NCI-H748 (cell line): Measurements from ENCODE around the gene SLIT3.

Source experiments
- DNase-seq: peaks from one replicate; lab custom pipeline; 2025; ENCODE audit not compliant: unreplicated experiment; lab: John Stamatoyannopoulos, UW

The SLIT3 gene

GRCh38 chr5:168976311-168976970, 324.5 kb downstream of the SLIT3 start:
- DNase-seq, result no peak

DNA sequence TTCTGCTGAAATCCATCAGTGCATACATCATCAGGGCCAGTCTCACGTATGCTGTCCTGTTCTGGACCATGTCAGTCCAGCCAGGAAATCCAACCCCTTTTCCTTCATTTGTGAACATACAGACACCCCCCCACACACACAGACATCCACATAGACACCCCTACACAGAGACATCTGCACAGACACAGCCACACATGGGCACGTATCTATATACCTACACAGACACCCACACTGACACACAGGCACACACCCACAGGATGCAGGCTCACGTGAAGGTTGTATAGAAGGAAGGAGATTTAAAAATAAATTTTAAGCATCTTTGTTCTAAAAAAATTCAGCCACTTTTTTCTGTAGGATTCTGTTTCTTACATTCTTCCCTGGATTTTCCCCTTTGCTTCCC, 325.6 kb downstream of the SLIT3 start:
- no peak for DNase-seq

GRCh38 chr5:168974082-168974481, 326.9 kb downstream of the SLIT3 start:
- no peak for DNase-seq

DNA sequence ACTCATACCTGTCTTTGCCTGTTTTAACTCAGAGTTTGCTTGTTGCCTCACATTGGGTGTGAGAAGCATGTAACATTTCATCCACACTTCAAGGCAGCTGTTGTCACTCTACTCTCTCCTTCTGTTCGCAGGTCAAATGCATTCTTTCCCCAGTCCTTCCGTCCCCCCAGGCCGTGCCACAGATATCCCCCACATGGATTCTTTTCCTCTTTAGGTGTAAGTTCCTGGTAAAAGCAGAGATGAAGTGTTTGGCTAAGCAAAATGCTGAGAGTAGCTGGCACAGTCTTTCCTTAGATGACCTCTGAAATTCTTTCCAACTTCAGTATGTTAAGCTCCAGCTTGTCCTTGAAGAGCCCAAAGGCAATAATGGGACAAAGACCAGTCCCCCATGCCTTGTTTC, 328.2 kb downstream of the SLIT3 start:
- DNase-seq, result no peak

DNA sequence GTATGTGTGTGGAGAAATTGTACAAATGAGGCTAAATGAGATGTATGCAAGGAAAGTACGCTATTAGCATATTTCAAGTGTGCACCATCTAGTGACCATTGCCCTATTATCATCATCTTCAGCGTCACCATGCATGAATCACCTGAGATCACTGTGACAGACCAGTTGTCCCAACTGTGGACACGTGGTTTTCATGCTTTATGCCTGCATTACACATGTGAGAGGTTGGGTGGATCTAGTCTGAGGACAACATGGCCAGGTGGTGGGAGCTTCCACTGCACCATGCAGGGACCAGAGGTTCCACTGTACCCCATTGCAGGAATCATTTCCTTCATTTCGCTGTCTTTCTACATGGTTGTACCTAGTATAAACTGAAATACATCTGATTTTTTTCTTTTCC, 329.8 kb downstream of the SLIT3 start:
- DNase-seq, result no peak

- DNase-seq, result no peak
Measured at GRCh38 chr5:168969326-168969886, 331.5 kb downstream of the SLIT3 start.

- DNase-seq, result no peak
Measured at GRCh38 chr5:168967882-168968620, 332.9 kb downstream of the SLIT3 start.

- no peak for DNase-seq
Measured at GRCh38 chr5:168965638-168966037, 335.3 kb downstream of the SLIT3 start.

GRCh38 chr5:168964182-168964581, 336.8 kb downstream of the SLIT3 start:
- DNase-seq, result no peak

GRCh38 chr5:168962306-168962705, 338.6 kb downstream of the SLIT3 start:
- DNase-seq, result no peak

DNA sequence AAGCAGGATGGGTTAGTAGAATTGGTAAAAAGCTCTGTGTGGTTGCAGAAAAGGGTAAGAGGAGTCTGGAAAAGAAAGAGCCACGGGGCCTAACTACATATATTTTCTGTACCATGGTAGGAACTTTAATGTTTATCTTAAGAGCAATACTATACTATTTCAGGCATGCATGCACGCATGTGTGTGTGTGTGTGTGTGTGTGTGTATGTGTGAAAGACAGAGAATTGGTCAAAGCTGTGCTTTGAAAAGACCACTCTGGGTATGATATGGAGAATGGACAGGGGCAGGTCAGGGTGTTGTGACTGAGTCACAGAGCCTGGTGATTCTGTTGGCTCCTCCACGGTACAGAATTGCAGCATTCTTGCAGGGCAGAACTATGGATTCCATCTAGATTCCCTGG, 339.3 kb downstream of the SLIT3 start:
- no peak for DNase-seq

- DNase-seq, result no peak
Measured at GRCh38 chr5:168960497-168960896, 340.4 kb downstream of the SLIT3 start.

- DNase-seq, result no peak
Measured at GRCh38 chr5:168953351-168953750, 347.6 kb downstream of the SLIT3 start.

- DNase-seq, result no peak
Measured at GRCh38 chr5:168952196-168952595, 348.7 kb downstream of the SLIT3 start.

DNA sequence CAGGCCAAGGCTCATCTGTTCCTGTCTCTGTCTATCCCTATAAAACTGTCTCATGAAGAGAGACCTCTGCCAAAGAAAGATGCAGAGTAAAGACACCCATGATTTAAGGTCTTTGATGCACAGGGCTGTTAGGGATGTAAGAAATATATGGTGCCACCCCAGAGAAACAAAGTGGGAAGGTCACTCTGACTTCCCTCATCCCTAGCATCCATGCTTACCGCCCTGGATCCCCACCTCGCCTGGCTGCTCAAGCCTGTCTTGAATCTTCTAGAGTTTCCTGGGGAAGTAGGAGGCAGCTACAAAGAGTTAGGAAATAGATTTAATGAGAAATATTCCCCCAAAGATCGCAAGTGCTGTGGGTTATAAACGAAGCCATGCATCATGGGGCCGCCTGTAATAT, 349.2 kb downstream of the SLIT3 start:
- DNase-seq, result no peak

DNA sequence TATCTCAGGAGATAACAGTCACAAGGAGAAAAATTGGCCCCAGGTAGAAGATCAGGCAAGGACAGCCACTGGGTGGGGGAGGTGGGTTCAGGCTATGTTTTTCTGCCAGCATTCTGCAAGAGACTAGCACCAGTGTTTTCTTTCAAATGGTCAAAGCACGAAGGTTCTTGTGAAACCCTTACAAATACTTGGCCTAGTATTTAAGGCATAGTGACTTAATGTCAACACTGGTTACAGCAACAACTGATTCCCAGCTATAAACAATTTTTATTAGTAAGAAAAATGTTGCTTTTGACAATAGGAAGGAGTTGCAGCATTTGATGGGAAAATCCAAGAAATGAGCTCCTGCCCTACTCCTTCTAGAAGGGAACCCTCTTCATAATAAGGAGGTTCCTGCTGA, 349.6 kb downstream of the SLIT3 start:
- no peak for DNase-seq

DNA sequence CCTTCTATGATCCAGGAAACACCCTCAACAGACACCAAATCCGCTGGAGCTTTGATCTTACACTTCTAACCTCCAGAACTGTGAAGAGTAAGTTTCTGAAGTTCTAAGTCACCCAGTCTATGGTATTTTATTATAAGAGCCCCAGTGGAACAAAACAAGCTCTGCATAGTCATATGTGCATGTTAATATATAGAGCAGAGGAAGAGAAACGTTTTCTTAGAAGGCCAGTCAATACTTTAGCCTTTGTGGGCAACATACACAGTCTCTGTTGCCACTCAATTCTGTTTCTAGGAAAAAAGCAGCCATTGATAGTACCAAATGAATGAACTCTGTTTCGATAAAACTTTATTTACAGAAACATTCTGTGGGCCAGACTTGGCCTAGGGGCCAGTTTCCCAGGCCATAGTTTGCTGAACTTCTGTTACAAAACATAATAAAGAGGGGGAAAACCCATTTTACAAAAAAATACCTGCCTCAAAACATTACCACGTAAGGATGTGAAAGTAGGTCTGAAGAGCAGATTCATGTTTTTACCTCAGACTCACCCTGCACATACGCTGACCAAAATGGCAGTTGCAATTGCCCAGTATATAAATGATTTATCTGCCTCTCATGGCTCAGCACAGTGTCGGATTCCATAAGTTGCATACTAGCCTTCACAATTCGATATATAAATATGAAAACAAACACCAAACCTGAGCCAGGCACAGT, 350.5 kb downstream of the SLIT3 start:
- DNase-seq, result no peak

DNA sequence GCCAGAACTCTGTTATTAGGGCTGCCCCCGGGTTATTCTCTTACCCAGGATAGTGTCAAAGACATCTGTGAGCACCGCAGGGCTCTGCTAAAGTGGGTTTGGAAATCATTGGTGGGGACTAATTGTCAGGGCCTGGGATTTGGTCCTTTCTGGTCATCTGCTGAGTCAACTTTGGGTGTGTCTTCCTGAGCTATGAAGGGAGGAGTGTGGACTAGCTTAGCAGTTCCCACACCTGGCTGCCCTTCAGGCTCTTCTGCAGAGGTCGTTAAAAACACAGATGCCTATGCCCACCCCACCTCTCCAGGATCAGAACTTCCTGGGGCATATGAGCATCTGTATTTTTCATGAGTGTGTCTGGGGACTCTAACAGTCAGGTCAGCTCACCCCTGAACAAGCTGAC, 352.2 kb downstream of the SLIT3 start:
- DNase-seq, result no peak

DNA sequence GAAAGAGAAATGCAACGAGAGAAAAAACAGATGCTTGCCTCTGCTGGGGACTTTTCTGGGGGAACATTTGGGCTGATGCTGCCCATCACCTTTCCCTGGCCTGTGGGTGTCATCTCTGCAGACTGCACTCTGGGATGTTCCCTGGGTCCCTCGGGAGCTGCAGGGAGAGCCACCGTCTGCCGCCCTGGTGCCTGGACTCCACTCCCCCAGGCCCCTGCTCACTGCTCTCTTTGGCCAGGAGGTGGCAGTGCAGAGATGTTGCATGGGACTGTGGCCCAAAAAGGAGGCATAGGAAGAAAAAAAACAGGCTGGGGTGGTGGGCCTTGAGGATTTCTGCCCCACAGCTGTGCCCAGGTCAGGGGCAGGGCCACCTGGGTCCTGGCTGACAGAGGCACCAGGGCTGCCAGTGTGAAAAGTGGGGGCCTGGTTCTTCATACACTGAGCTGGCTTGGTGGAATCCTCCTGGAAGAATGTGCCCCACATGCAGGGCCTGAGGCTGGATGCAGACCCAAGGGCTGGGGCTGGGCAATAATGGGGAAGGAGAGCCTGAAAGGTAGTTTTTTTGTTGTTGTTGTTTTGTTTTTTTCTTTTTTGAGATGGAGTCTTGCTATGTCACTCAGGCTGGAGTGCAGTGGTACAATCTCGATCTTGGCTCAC, 353.6 kb downstream of the SLIT3 start:
- peak; percentile 31 for DNase-seq

GRCh38 chr5:168946363-168946762, 354.6 kb downstream of the SLIT3 start:
- peak; percentile 4 for DNase-seq

GRCh38 chr5:168944004-168944403, 356.9 kb downstream of the SLIT3 start:
- DNase-seq, result no peak
